Epidermal melanocyte (primary cell): ENCODE data around the gene SPAG8.

Experiments used
- DNase-seq: peaks from one replicate; pipeline ENCODE4 v3.0.0; 2011; ENCODE audit warnings: low spot score; ENCODE audit not compliant: insufficient read length

The SPAG8 gene

GRCh38 chr9:35813434-35814105 is 1.5 kb upstream of the SPAG8 start:
- no peak for DNase-seq

GRCh38 chr9:35811381-35812024 is 559 bp downstream of the SPAG8 start:
- DNase-seq: no peak

GRCh38 chr9:35810122-35810521 is 1.9 kb downstream of the SPAG8 start:
- no peak for DNase-seq

- no peak for DNase-seq
Observed at GRCh38 chr9:35808433-35808832, 3.6 kb downstream of the SPAG8 start.

GRCh38 chr9:35806101-35806500 is 6.0 kb downstream of the SPAG8 start:
- no peak for DNase-seq

GRCh38 chr9:35801328-35802128 is 10.5 kb downstream of the SPAG8 start:
- no peak for DNase-seq

- DNase-seq: no peak
Observed at GRCh38 chr9:35800530-35800929, 11.5 kb downstream of the SPAG8 start.

GRCh38 chr9:35798658-35799374 is 13.2 kb downstream of the SPAG8 start:
- DNase-seq: no peak

- no peak for DNase-seq
Observed at GRCh38 chr9:35797311-35798109, 14.6 kb downstream of the SPAG8 start.

GRCh38 chr9:35795695-35796094 is 16.4 kb downstream of the SPAG8 start:
- no peak for DNase-seq

- no peak for DNase-seq
Observed at GRCh38 chr9:35793461-35793860, 18.6 kb downstream of the SPAG8 start.

- no peak for DNase-seq
Observed at GRCh38 chr9:35792826-35793225, 19.2 kb downstream of the SPAG8 start.

- no peak for DNase-seq
Observed at GRCh38 chr9:35792024-35792813, 19.8 kb downstream of the SPAG8 start.

GRCh38 chr9:35791297-35791921 is 20.7 kb downstream of the SPAG8 start, which contains the start of gene NPR2:
TSS of gene NPR2 (plus strand) at chr9:35791591. CDS start at chr9:35792409, 818 bp downstream.
- DNase-seq: no peak

- DNase-seq: peak; percentile 94
Observed at GRCh38 chr9:35790385-35791296, 21.4 kb downstream of the SPAG8 start.

GRCh38 chr9:35790025-35790384 is 22.1 kb downstream of the SPAG8 start:
- DNase-seq: no peak

- DNase-seq: no peak
Observed at GRCh38 chr9:35789541-35789940, 22.5 kb downstream of the SPAG8 start.

GRCh38 chr9:35783418-35783817 is 28.6 kb downstream of the SPAG8 start:
- no peak for DNase-seq

- no peak for DNase-seq
Observed at GRCh38 chr9:35781066-35781465, 31.0 kb downstream of the SPAG8 start.
